Hypothalamus (tissue), 51 donors: ENCODE results near the gene BMAL2.

ENCODE experiments used
- DNase-seq, 51 donors: peaks; one replicate each; lab custom pipeline; 2025; lab: John Stamatoyannopoulos, UW

BMAL2 gene, protein sequence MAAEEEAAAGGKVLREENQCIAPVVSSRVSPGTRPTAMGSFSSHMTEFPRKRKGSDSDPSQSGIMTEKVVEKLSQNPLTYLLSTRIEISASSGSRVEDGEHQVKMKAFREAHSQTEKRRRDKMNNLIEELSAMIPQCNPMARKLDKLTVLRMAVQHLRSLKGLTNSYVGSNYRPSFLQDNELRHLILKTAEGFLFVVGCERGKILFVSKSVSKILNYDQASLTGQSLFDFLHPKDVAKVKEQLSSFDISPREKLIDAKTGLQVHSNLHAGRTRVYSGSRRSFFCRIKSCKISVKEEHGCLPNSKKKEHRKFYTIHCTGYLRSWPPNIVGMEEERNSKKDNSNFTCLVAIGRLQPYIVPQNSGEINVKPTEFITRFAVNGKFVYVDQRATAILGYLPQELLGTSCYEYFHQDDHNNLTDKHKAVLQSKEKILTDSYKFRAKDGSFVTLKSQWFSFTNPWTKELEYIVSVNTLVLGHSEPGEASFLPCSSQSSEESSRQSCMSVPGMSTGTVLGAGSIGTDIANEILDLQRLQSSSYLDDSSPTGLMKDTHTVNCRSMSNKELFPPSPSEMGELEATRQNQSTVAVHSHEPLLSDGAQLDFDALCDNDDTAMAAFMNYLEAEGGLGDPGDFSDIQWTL

DNA sequence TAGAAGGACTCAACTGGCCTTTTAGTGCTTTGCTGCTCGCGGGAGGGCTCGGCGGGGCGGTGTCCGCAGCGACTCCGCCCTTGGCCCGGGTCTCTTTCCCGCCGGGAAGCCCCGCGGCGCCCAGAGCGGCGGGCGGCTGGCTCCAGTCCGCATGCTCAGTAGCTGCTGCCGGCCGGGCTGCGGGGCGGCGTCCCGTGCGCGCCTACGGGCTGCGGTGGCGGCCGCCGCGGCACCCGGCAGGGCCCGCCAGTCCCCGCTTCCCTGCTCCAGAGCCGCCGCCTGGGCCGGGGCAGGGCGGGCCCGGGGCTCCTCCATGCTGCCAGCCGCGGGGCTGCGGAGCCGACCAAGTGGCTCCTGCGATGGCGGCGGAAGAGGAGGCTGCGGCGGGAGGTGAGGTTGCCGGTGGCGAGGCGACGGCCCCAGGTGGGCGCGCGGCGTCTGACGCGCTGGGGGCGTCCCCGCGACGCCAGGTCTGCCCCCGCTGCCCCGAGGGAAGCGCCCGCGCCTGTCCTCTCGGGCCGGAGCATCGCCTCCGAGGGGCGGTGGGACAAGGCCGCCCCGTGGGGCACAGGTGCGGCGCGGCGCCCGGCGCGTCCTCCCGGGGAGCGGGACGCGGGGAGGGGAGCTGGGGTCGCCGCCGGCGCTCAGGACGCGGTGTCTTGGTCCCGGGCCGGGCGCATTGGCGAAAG, at the start of gene BMAL2:
Gene BMAL2 (plus strand): TSS at position 123 of the 689 bp plus-strand sequence. CDS start 237 bp downstream, at position 360.
- DNase-seq, result peak in 16 of 51 donors; percentile 1 to 39 (median 10)

DNA sequence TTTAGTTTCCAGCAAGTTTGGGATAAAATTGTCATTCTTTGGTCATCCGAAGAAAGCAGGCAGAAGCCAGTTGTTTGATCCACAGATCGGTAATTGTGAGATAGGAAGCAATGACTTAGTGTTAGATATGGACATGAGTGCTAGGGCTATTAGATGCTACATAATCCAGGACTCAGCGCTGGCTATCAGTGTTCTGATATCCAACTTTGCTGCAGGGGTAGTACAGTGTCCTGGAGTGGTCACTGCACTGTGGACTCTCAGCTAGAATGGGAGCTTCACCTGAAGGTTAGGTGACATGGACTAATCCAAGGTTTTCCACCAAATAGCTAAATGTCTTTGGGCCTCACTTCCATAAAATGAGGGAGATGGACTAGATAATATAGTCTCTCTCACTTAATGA, 48.6 kb upstream of the BMAL2 start:
- no peak for DNase-seq

- no peak for DNase-seq
These were observed 47.9 kb upstream of the BMAL2 start for GRCh38 chr12:27284751-27285150.

- DNase-seq, result no peak
These were observed 47.2 kb upstream of the BMAL2 start for GRCh38 chr12:27285403-27285802.

DNA sequence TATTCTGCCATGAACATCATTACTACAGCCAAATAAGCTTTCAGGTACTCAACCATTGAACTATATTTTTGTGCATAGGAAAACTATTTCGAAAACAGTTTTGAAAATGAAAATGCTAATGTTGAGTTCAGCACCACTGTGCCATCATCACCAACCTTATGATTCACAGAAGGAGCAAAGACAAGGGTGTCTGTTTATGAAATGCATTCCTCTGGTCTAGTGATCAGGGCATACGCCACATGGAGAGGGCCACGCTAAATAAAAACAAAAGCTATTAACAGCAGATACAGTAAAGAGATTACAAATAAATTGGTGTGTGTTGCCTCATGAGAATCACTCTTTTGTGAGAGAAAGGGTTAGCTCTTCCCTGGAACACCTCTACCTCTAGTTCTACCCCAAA, 43.2 kb upstream of the BMAL2 start:
- no peak for DNase-seq

- no peak for DNase-seq
These were observed 42.0 kb upstream of the BMAL2 start for GRCh38 chr12:27290501-27291168.

GRCh38 chr12:27291862-27292261, 40.8 kb upstream of the BMAL2 start:
- DNase-seq, result no peak

GRCh38 chr12:27292718-27293117, 39.9 kb upstream of the BMAL2 start:
- no peak for DNase-seq

GRCh38 chr12:27293463-27293862, 39.2 kb upstream of the BMAL2 start:
- DNase-seq, result peak in 3 of 51 donors; percentile 3 to 29 (median 13)

- no peak for DNase-seq
These were observed 36.0 kb upstream of the BMAL2 start for GRCh38 chr12:27296674-27297073.

DNA sequence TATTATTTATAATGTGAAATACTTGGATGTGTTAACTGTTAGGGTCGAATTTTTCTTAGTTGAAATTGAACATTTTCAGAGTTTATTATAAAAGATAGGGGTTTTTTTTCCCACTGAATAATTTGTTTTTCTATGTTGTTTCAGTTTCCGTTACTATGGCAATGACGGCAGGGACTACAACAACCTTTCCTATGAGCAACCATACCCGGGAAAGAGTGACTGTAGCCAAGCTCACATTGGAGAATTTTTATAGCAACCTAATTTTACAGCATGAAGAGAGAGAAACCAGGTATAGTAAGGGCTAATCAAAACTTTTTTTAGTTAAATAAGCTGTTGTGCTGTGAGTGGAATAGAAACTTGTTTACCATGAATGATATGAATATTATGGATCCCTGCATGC, 35.1 kb upstream of the BMAL2 start:
- DNase-seq, result no peak

DNA sequence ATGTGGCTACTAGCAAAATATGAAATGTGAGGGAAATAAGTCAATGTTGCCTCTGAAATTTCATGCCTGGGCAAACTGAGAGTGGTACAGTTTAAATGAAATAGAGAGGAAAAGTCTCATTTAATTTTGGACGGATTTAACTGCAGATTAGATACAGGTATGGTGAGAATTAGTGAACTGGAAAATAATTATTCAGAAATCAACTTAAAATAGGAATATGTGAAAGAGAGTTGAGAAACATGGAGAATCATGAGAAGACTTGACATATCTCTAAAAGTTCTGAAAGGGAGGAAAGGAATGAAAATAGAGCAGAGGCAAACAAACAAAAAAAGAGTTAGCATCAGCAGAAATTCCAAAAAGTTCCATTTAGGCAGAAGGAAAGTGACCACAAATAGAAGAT, 33.5 kb upstream of the BMAL2 start:
- DNase-seq, result no peak

DNA sequence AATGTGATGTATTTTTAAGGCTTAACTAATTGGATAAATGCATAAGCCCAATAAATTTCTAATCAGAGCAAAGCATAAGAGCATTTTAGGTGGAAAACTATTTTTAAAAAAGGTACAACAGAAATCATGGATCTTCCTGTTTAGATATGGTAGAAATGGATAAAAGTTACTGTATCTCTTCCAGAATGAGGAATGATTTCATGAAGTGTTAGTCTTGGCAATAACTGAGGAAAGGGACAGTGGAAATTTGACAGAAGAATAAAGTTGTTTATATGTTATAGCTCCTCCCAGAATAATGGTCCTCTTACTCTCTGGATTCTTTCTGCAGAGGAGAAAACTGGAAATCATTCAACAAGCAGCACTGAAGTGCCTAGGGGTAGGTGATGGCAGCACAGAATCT, 32.4 kb upstream of the BMAL2 start:
- DNase-seq, result no peak

DNA sequence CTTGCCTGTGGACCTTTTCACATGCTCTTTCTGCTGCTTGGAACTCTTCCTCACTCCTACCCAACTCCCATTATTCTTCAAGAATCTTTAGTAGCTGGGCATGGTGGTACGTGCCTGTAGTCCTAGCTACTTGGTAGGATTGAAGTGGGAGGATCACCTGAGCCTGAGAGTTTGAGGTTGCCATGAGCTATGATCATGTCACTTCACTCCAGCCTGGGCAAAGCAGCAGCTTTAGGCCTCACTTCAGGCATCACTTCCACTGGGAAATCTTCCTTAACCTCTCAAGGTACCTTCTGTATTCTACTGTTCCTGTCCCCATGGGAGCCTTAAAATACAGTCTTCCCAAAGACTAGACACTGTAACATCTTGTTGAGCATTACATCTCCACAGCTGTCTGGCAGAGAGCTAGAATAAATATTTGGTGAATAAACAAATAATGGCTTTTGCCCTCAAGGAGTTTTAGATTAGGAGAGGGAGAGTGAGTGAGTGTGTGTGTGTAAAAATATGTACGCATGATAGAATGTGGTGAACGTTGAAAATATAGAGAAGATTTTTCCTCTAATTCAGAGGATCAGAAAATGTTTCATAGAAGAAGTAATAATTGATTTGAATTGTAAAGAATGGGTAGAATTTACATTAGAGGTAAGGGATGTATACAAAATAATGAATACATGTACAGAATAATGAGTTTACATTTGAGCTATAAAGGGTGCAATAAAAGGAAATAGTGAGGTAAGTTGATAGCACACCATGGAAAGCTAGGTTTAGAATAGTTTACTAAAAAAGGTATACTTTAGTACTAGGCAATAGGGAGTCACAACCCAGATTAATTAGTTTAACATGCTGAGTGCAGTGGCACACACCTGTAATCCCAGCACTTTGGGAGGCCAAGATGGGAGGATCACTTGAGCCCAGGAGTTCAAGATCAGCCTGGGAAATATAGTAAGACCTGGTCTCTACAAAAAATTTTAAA, 29.2 kb upstream of the BMAL2 start:
- no peak for DNase-seq

- DNase-seq, result no peak
These were observed 27.8 kb upstream of the BMAL2 start for GRCh38 chr12:27304856-27305255.

DNA sequence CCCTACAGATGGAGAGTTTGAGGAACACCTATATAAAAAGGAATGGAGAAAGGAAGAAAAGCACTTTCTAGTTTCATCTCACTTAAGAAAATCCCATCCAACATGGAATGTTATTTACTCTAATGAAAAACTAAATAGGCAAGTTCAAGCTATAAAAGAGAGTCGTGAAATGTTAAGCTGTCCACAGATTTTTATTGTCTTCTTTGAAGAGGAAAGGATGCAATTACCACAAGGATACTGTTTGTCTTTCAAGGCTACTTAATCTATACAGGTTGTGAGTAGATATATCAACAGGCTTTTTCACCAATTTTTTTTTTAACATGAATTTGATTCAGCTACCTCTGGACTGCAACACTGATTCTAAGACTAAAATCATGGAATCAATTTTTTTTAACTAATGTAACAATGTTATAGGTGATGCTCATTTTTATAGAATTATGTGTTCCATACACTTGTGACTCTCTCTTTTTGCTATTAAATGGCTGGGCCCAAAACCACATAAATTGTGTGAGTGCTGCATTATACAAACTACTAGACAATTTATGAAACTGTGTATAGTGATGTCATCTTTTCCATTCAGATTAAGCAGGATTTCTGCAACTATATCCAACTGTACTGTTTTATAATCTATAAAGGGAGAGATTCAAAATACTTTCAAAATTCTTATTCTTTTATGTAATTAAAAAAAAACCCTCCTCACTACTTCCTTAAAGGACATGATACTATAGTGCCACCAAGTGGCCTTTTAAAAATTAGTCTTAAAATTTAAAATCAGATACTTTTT, 26.8 kb upstream of the BMAL2 start:
- DNase-seq, result no peak

- DNase-seq, result no peak
These were observed 23.2 kb upstream of the BMAL2 start for GRCh38 chr12:27309293-27309994.

DNA sequence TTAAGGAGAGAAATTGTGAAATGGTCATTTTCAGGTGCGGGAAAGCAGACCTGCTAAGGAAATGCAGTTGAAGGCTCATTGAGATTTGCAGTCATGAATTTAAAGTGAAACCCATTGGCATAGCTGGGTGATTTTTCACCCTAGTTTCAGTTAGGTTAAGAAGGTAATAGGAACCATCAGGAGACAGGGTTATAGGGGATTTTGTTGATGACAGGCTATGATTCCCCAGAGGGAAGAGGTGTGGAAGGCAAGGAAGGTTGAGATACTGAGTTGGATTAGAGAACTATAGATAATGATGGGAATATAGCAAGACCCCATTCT, 22.7 kb upstream of the BMAL2 start:
- no peak for DNase-seq

DNA sequence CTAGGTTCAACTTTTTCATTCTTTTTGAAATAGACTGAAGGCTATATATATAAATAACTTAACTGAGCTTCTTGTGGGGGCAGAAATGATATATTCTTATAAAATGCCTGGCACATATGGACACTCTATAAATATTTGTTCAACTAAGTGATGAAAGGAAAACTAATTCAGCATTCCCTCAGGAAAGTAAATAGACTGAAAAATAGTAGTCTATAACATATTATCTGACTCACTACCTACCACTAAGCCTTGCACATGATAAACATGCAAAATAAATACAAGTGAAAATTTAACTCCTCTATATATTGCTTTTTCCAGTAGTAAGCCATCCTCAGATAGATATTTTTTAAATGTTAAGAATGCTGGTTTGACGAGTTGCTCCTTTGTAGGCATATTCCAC, 15.7 kb upstream of the BMAL2 start:
- no peak for DNase-seq
